Glutamatergic neuron (in vitro differentiated cells): ENCODE measurements around the gene CACNG8. TPM values are rescaled to one million over a fixed set of nuclear protein-coding genes. Genes with fewer than 3 reads are reported as not detected.
"Not testable (repeated sequence)": the region's sequence is repeated elsewhere in the genome, so short reads cannot be mapped to it uniquely, and the experiment has no call there.

ENCODE experiments used
- DNase-seq: peaks from one replicate; pipeline ENCODE4 v3.0.0; 2022
- H3K27ac Mint-ChIP-seq: one replicate; pipeline ENCODE4 v1.8.0; 2020; ENCODE audit warnings: mild to moderate bottlenecking, mixed read lengths, inconsistent platforms; ENCODE audit not compliant: unreplicated experiment
- H3K27me3 Mint-ChIP-seq: one replicate; pipeline ENCODE4 v1.8.0; 2020; ENCODE audit warnings: mild to moderate bottlenecking, moderate library complexity, mixed read lengths, inconsistent platforms; ENCODE audit not compliant: unreplicated experiment
- H3K36me3 Mint-ChIP-seq: one replicate; pipeline ENCODE4 v1.8.0; 2020; ENCODE audit warnings: mild to moderate bottlenecking, mixed read lengths, inconsistent platforms; ENCODE audit not compliant: unreplicated experiment
- H3K4me1 Mint-ChIP-seq: one replicate; pipeline ENCODE4 v1.8.0; 2020; ENCODE audit warnings: mild to moderate bottlenecking, low read depth, mixed read lengths, inconsistent platforms; ENCODE audit not compliant: unreplicated experiment
- H3K4me3 Mint-ChIP-seq: one replicate; pipeline ENCODE4 v1.8.0; 2020; ENCODE audit warnings: mild to moderate bottlenecking, mixed read lengths, inconsistent platforms; ENCODE audit not compliant: unreplicated experiment
- H3K9me3 Mint-ChIP-seq: one replicate; pipeline ENCODE4 v1.8.0; 2020; ENCODE audit warnings: mild to moderate bottlenecking, moderate library complexity, mixed read lengths, inconsistent platforms; ENCODE audit not compliant: unreplicated experiment
- total RNA-seq: library from RNA; stranded (reverse); fragmentation: NEBNext Ultra II Directional; extraction: Animal tissue kit (Norgen Biotek cat#: 25700); gene quantifications from one replicate; pipeline ENCODE4 v1.2.1, GENCODE V29; 2021; ENCODE audit not compliant: unreplicated experiment
- TF ChIP-seq, protein P1 (sequence below): fragments of 200-600 bp; sonication (generic); IDR thresholded peaks from one replicate; pipeline ENCODE4 v1.5.0; 2021; ENCODE audit not compliant: partially characterized antibody, unreplicated experiment

CACNG8 gene
- total RNA-seq, 1 donor from 2014 or later, result 4.3 TPM

DNA sequence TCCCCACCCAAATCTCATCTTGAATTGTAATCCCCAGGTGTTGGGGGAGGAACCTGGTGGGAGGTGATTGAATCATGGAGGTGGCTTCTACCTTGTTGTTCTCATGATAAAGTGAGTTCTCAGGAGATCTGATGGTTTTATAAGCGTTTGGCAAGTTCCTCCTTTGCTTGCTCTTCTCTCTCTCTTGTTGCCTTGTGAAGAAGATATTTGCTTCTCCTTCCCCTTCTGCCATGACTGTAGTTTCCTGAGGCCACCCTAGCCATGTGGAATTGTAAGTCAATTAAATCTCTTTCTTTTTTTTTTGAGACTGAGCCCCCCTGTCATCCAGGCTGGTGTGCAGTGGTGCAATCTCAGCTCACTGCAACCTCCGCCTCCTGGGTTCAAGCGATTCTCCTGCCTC, 66.6 kb downstream of the CACNG8 start:
- peaks cover under 1% of the 10 kb centered on the region for H3K27me3 Mint-ChIP-seq
- no peak overlapping the region for H3K4me3 Mint-ChIP-seq
- no peaks in the 10 kb centered on the region for H3K9me3 Mint-ChIP-seq
- H3K36me3 Mint-ChIP-seq, result no peaks in the 10 kb centered on the region
- DNase-seq, result no peak
- peaks cover 2% of the 10 kb centered on the region for H3K4me1 Mint-ChIP-seq
- H3K27ac Mint-ChIP-seq, result no peak overlapping the region
- TF ChIP-seq, protein P1, sequence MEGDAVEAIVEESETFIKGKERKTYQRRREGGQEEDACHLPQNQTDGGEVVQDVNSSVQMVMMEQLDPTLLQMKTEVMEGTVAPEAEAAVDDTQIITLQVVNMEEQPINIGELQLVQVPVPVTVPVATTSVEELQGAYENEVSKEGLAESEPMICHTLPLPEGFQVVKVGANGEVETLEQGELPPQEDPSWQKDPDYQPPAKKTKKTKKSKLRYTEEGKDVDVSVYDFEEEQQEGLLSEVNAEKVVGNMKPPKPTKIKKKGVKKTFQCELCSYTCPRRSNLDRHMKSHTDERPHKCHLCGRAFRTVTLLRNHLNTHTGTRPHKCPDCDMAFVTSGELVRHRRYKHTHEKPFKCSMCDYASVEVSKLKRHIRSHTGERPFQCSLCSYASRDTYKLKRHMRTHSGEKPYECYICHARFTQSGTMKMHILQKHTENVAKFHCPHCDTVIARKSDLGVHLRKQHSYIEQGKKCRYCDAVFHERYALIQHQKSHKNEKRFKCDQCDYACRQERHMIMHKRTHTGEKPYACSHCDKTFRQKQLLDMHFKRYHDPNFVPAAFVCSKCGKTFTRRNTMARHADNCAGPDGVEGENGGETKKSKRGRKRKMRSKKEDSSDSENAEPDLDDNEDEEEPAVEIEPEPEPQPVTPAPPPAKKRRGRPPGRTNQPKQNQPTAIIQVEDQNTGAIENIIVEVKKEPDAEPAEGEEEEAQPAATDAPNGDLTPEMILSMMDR, result no peak

DNA sequence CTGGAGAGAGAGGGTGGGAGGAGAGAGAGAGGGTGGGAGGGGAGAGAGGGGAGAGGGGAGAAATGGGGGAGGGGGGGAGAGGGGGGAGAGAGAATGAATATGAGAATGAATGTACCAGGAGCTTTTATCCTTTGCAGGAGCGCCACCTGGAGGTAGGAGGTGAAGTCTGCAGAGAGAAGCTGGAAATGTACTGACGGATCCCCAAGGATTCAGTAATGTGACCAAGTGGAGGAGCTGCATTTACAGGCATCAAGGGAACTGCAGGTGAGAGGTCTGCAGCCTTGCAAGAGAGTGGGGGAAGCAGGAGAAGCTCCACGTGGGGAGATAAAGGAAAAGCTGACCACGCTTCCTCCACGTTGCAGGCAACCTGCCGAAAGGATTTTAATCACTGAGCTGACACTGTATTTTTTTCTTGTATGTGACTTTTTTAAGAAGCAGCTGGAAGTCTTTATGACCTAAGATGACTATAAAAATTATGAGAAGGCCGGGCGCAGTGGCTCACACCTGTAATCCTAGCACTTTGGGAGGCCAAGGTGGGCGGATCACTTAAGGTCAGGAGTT, 67.3 kb downstream of the CACNG8 start:
- H3K36me3 Mint-ChIP-seq, result no peaks in the 10 kb centered on the region
- H3K4me1 Mint-ChIP-seq, result peaks cover 2% of the 10 kb centered on the region
- no peak overlapping the region for H3K27ac Mint-ChIP-seq
- H3K4me3 Mint-ChIP-seq, result no peak overlapping the region
- no peaks in the 10 kb centered on the region for H3K9me3 Mint-ChIP-seq
- DNase-seq, result peak; percentile 79
- TF ChIP-seq, protein P1, result peak; percentile 66
- H3K27me3 Mint-ChIP-seq, result no peaks in the 10 kb centered on the region

DNA sequence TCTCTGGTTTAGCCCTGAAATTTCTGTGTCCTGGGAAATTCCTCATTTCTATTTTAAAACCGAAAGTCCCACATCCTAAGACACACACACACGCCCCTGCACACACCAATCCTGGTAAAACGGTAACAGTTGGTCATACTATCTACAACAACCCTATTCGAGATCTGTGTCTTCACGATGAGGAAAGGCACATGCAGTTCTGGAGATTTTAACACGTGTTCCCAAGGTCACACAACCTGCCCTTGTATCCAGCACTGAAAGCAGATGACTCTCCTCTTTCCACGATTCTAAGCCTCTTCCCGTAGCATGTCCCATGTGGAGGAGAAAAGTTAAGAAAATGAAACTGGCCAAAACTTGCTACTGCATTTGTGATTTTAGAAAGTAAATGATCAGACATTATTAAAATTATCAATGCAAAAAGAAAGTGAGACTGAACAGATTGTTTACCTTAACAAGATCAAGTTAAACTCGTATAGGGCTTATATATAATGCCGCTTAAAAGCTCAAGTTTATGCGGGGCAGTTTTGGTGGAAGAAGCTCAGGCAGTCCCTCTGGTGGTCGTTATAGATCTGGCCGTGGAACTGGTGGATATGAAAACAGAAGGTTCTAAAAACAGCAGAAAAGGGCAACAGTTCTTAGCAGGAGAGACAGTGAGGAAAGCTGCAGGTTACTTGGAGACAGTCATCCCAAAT, 68.3 kb downstream of the CACNG8 start:
- TF ChIP-seq, protein P1, result peak; percentile 38
- DNase-seq, result no peak
- no peak overlapping the region for H3K4me3 Mint-ChIP-seq
- H3K9me3 Mint-ChIP-seq, result no peaks in the 10 kb centered on the region
- no peaks in the 10 kb centered on the region for H3K27me3 Mint-ChIP-seq
- H3K4me1 Mint-ChIP-seq, result peaks cover 9% of the 10 kb centered on the region
- H3K36me3 Mint-ChIP-seq, result no peaks in the 10 kb centered on the region
- H3K27ac Mint-ChIP-seq, result no peak overlapping the region

DNA sequence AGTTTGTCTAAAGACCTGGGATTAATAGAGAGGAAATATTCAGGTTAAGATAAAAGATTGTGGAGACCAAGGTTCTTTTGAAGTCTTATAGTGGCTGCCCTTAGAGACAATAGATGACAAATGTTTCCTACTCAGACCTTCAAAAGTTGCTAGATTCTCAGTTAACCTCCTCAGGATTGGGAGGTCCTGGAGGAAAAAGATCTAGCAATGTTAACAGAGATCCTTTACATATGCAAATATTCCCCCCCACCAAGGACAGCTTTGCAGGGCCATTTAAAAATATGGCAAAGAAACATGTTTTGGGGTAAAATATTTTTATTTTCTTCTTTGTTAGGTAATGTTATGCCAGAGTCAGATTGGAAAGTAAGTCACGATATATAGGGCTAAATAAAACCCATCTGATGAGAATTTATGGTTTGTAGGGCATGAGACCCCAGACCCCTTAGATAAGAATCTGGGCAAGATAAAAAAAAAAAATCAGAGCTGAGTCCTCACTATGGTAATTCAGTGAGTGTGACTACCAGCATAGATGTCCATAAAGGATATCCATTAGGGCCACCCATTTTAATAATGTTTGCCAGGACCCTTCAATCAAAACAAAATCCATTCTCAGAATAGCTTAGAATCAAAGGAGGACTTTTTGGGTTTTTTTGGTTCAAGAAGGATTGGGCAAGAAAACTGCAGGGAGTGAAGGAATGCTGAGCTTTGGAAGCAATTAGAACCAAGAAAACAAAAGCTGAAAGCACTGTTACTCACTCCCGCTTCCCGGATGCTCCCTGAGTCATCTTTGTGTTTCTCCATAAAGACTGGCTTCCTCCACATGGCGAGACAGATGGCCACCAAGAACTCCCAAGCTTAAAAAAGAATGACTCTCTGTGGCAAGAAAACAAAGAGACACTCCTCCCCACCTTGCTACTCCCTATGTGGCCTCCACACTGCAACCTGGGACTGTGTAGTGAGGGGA, 72.8 kb downstream of the CACNG8 start:
- TF ChIP-seq, protein P1, result no peak
- no peak for DNase-seq
- Mint-ChIP-seq H3K4me3 (no peak overlapping the region), H3K36me3 (peaks cover 4% of the 10 kb centered on the region), H3K27ac (peak overlapping the region; percentile 81), H3K4me1 (peaks cover 7% of the 10 kb centered on the region), H3K9me3 (peaks cover 4% of the 10 kb centered on the region), H3K27me3 (no peaks in the 10 kb centered on the region)

DNA sequence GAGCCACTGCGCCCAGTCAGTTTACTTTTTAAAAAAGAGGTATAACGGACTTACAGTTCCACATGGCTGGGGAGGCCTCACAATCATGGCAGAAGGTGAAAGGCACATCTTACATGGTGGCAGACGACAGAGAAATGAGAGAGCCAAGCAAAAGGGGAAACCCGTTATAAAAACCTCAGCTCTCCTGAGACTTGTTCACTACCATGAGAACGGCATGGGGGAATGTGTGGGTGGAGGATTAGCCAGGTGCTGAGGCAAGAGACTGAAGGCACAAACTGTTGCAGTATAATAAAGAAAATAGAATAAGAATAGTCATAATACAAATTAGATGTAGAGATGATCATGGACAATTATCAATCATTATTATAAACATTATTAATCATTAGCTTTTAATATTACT, 73.8 kb downstream of the CACNG8 start:
- H3K4me1 Mint-ChIP-seq, H3K27me3 Mint-ChIP-seq, H3K4me3 Mint-ChIP-seq, DNase-seq, H3K9me3 Mint-ChIP-seq, H3K36me3 Mint-ChIP-seq: not testable (repeated sequence)
- H3K27ac Mint-ChIP-seq, result peak overlapping the region; percentile 33

Other genes with a start within 250 kb of the CACNG8 start
- 0.12 TPM for gene NLRP12, start 138.6 kb upstream of the CACNG8 start, total RNA-seq
- gene MYADM, start 95.1 kb upstream of the CACNG8 start, total RNA-seq, result 61.5 TPM
- 33.1 TPM for gene PRKCG, start 80.7 kb upstream of the CACNG8 start, total RNA-seq
- gene CACNG7, start 53.7 kb upstream of the CACNG8 start, total RNA-seq, result 60.4 TPM
- 0.74 TPM for gene CACNG6, start 28.7 kb downstream of the CACNG8 start, total RNA-seq
- not detected for gene VSTM1, start 101.0 kb downstream of the CACNG8 start, total RNA-seq
- not detected for gene TARM1, start 118.4 kb downstream of the CACNG8 start, total RNA-seq
- not detected for gene OSCAR, start 137.9 kb downstream of the CACNG8 start, total RNA-seq
- gene NDUFA3, start 139.9 kb downstream of the CACNG8 start, total RNA-seq, result 143 TPM
- gene TFPT, start 152.7 kb downstream of the CACNG8 start, total RNA-seq, result 21.9 TPM
- gene PRPF31, start 152.8 kb downstream of the CACNG8 start, total RNA-seq, result 55.5 TPM
- 56.9 TPM for gene CNOT3, start 174.8 kb downstream of the CACNG8 start, total RNA-seq
- 3.7 TPM for gene LENG1, start 196.8 kb downstream of the CACNG8 start, total RNA-seq
- gene TMC4, start 210.2 kb downstream of the CACNG8 start, total RNA-seq, result not detected
- gene MBOAT7, start 226.6 kb downstream of the CACNG8 start, total RNA-seq, result 62.0 TPM
- 44.8 TPM for gene TSEN34, start 228.4 kb downstream of the CACNG8 start, total RNA-seq
- gene RPS9, start 237.9 kb downstream of the CACNG8 start, total RNA-seq, result 557 TPM